ENCODE measurements around the gene APOBEC3G.

DNA sequence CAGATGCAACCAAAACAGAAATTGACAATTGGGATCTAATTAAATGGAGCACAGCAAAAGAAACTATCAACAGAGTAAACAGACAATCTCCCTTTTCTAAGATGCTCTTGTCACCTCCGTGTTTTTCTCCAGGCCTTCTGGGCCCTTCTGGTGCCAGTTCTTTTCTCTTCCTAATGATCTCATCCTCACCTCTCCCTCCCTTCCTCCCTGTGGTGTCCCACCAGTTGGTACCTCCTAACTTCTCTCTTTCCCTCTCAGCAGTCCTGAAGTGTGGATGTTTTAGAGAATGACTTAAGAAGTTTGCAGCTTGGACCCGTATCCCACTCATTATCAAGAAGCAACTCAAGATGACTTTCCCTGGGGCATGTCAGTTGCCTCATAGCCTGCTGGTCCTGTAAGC, 26.4 kb downstream of the APOBEC3G start:
- TF ChIP-seq EZH2 (IDR thresholded peaks at IDR 0.05; ENCODE audit: borderline replicate concordance, insufficient read depth, low read depth, low read length, poor library complexity, severe bottlenecking) = no peak
- TF ChIP-seq, protein P1, sequence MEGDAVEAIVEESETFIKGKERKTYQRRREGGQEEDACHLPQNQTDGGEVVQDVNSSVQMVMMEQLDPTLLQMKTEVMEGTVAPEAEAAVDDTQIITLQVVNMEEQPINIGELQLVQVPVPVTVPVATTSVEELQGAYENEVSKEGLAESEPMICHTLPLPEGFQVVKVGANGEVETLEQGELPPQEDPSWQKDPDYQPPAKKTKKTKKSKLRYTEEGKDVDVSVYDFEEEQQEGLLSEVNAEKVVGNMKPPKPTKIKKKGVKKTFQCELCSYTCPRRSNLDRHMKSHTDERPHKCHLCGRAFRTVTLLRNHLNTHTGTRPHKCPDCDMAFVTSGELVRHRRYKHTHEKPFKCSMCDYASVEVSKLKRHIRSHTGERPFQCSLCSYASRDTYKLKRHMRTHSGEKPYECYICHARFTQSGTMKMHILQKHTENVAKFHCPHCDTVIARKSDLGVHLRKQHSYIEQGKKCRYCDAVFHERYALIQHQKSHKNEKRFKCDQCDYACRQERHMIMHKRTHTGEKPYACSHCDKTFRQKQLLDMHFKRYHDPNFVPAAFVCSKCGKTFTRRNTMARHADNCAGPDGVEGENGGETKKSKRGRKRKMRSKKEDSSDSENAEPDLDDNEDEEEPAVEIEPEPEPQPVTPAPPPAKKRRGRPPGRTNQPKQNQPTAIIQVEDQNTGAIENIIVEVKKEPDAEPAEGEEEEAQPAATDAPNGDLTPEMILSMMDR (IDR thresholded peaks at IDR 0.05) = no peak
